H9 (cell line): ENCODE data around the gene NAMPT. TPM values are rescaled to one million over a fixed set of nuclear protein-coding genes. Genes with fewer than 3 reads are reported as not detected.
"Not testable (repeated sequence)": the region's sequence is repeated elsewhere in the genome, so short reads cannot be mapped to it uniquely, and the experiment has no call there.

Experiments used
- DNase-seq: peaks from one replicate; pipeline ENCODE4 v3.0.0-alpha.2; 2017
- H2AFZ ChIP-seq: one replicate; pipeline ENCODE4 v1.6.1; 2013; ENCODE audit warnings: mild to moderate bottlenecking, low read length, control low read depth, moderate library complexity
- H2AK5ac ChIP-seq: 2 replicates; pipeline ENCODE4 v1.6.1; 2013; ENCODE audit warnings: low read length, control low read depth, mixed read lengths; ENCODE audit not compliant: insufficient read length
- H2BK120ac ChIP-seq: one replicate; pipeline ENCODE4 v1.6.1; 2013; ENCODE audit warnings: low read depth, mild to moderate bottlenecking, low read length, control low read depth, inconsistent platforms; ENCODE audit not compliant: poor library complexity, severe bottlenecking
- H2BK12ac ChIP-seq: 2 replicates; pipeline ENCODE4 v1.6.1; 2013; ENCODE audit warnings: low read length, control low read depth, mixed read lengths, low read depth; ENCODE audit not compliant: insufficient read length
- H2BK15ac ChIP-seq: 2 replicates; pipeline ENCODE4 v1.6.1; 2013; ENCODE audit warnings: low read depth, low read length, control low read depth
- H2BK20ac ChIP-seq: one replicate; pipeline ENCODE4 v1.6.1; 2013; ENCODE audit warnings: low read depth, mild to moderate bottlenecking, low read length, control low read depth, inconsistent platforms; ENCODE audit not compliant: poor library complexity, severe bottlenecking
- H2BK5ac ChIP-seq: 2 replicates; pipeline ENCODE4 v1.6.1; 2013; ENCODE audit warnings: low read length, control low read depth, mixed read lengths; ENCODE audit not compliant: insufficient read length
- H3K14ac ChIP-seq: 2 replicates; pipeline ENCODE4 v1.6.1; 2013; ENCODE audit warnings: low read length, control low read depth; ENCODE audit not compliant: insufficient read depth
- H3K18ac ChIP-seq: 2 replicates; pipeline ENCODE4 v1.6.1; 2013; ENCODE audit warnings: low read depth, mild to moderate bottlenecking, mixed read lengths, low read length, control low read depth; ENCODE audit not compliant: insufficient read length
- H3K23ac ChIP-seq: 2 replicates; pipeline ENCODE4 v1.6.1; 2013; ENCODE audit warnings: low read length, control low read depth, mixed read lengths, low read depth; ENCODE audit not compliant: insufficient read length
- H3K23me2 ChIP-seq: 2 replicates; pipeline ENCODE4 v1.6.1; 2013; ENCODE audit warnings: low read depth, mild to moderate bottlenecking, mixed read lengths, low read length, control low read depth; ENCODE audit not compliant: insufficient read length, poor library complexity, severe bottlenecking
- H3K27ac ChIP-seq: 2 replicates; pipeline ENCODE4 v1.5.1; 2013; ENCODE audit warnings: low read length, control low read depth, mixed read lengths, low read depth; ENCODE audit not compliant: insufficient read length
- H3K27me3 ChIP-seq: 2 replicates; pipeline ENCODE4 v1.6.1; 2013; ENCODE audit warnings: low read length, control low read depth, inconsistent platforms; ENCODE audit not compliant: insufficient read depth
- H3K4ac ChIP-seq: 2 replicates; pipeline ENCODE4 v1.6.1; 2013; ENCODE audit warnings: low read depth, mild to moderate bottlenecking, control low read depth, inconsistent platforms, low read length, moderate library complexity
- H3K4me1 ChIP-seq: 2 replicates; pipeline ENCODE4 v1.6.1; 2013; ENCODE audit warnings: low read length, control low read depth, inconsistent platforms; ENCODE audit not compliant: insufficient read depth
- H3K4me2 ChIP-seq: 2 replicates; pipeline ENCODE4 v1.6.1; 2013; ENCODE audit warnings: low read length, control low read depth, mixed read lengths; ENCODE audit not compliant: insufficient read length, insufficient read depth
- H3K56ac ChIP-seq: 2 replicates; pipeline ENCODE4 v1.6.1; 2013; ENCODE audit warnings: low read depth, mild to moderate bottlenecking, mixed read lengths, low read length, control low read depth; ENCODE audit not compliant: insufficient read length
- H3K79me1 ChIP-seq: 2 replicates; pipeline ENCODE4 v1.6.1; 2013; ENCODE audit warnings: low read depth, mild to moderate bottlenecking, moderate library complexity, low read length, control low read depth, inconsistent platforms; ENCODE audit not compliant: insufficient read depth, poor library complexity, severe bottlenecking
- H3K79me2 ChIP-seq: 2 replicates; pipeline ENCODE4 v1.6.1; 2013; ENCODE audit warnings: low read length, control low read depth, inconsistent platforms; ENCODE audit not compliant: insufficient read depth
- H3K9ac ChIP-seq: 2 replicates; pipeline ENCODE4 v1.6.1; 2013; ENCODE audit warnings: low read length, control low read depth, mixed read lengths; ENCODE audit not compliant: insufficient read length; ENCODE audit errors: extremely low read depth
- H3K9me3 ChIP-seq: one replicate; pipeline ENCODE4 v1.6.1; 2013; ENCODE audit warnings: low read depth, low read length, inconsistent platforms; ENCODE audit not compliant: control insufficient read depth
- H3T11ph ChIP-seq: one replicate; pipeline ENCODE4 v1.6.1; 2013; ENCODE audit warnings: mild to moderate bottlenecking, low read length, control low read depth, inconsistent platforms
- H4K20me1 ChIP-seq: one replicate; pipeline ENCODE4 v1.6.1; 2013; ENCODE audit not compliant: control insufficient read depth, insufficient read length, insufficient read depth
- H4K5ac ChIP-seq: 2 replicates; pipeline ENCODE4 v1.6.1; 2013; ENCODE audit warnings: low read depth, mild to moderate bottlenecking, mixed read lengths, low read length, control low read depth; ENCODE audit not compliant: insufficient read length
- H4K8ac ChIP-seq: replicated peaks from 2 replicates; pipeline ENCODE4 v1.6.1; 2013; ENCODE audit warnings: low read length, control low read depth, mixed read lengths, low read depth; ENCODE audit not compliant: insufficient read length
- H4K91ac ChIP-seq: 2 replicates; pipeline ENCODE4 v1.6.1; 2013; ENCODE audit warnings: low read depth, mild to moderate bottlenecking, moderate library complexity, mixed read lengths, low read length, control low read depth; ENCODE audit not compliant: insufficient read length
- H3K27ac Mint-ChIP-seq, 3 experiments: 2 replicates in 2 of 3; 3 replicates in 1 of 3; pipeline ENCODE4 v1.8.0; 2020 to 2021; ENCODE audit warnings: mixed read lengths in 3 of 3, mild to moderate bottlenecking in 1 of 3, moderate library complexity in 1 of 3
- H3K27me3 Mint-ChIP-seq: 2 replicates; pipeline ENCODE4 v1.8.0; 2021; ENCODE audit warnings: low read depth, mild to moderate bottlenecking, moderate library complexity, mixed read lengths
- H3K36me3 Mint-ChIP-seq, 3 experiments: 2 replicates in 2 of 3; 3 replicates in 1 of 3; pipeline ENCODE4 v1.8.0; 2020 to 2021; ENCODE audit warnings: low read depth in 3 of 3, mixed read lengths in 3 of 3; ENCODE audit not compliant: insufficient read depth in 1 of 3
- H3K4me1 Mint-ChIP-seq, 2 experiments: 2 replicates each; pipeline ENCODE4 v1.8.0; 2020; ENCODE audit warnings: mixed read lengths in 2 of 2
- H3K4me3 Mint-ChIP-seq, 2 experiments: 2 replicates in 1 of 2; 3 replicates in 1 of 2; pipeline ENCODE4 v1.8.0; 2020 to 2021; ENCODE audit warnings: mild to moderate bottlenecking in 2 of 2, mixed read lengths in 2 of 2, moderate library complexity in 1 of 2
- H3K9me3 Mint-ChIP-seq, 2 experiments: 2 replicates in 1 of 2; 3 replicates in 1 of 2; pipeline ENCODE4 v1.8.0; 2020; ENCODE audit warnings: mild to moderate bottlenecking in 2 of 2, mixed read lengths in 2 of 2, moderate library complexity in 1 of 2
- CTCF ChIP-seq: fragments of 200-600 bp; sonication (generic); conservative IDR thresholded peaks from 3 replicates; pipeline ENCODE4 v1.8.0; 2021; ENCODE audit warnings: antibody characterized with exemption, mild to moderate bottlenecking
- WGBS: extraction: QIAGEN DNeasy Blood & Tissue Kit; methylation state at CpG from one replicate; pipeline ENCODE4 v1.1.7; 2013; ENCODE audit warnings: missing lambda C conversion rate, low lambda C conversion rate, mixed read lengths; ENCODE audit not compliant: insufficient read length; ENCODE audit errors: extremely low coverage; 5-methylcytosine and 5-hydroxymethylcytosine counted together
- total RNA-seq: library from RNA; stranded (reverse); gene quantifications from 2 replicates; pipeline ENCODE4 v1.2.1, GENCODE V29; 2021

The NAMPT gene
- total RNA-seq, 1 experiment from 2014 or later = 83.5 TPM

DNA sequence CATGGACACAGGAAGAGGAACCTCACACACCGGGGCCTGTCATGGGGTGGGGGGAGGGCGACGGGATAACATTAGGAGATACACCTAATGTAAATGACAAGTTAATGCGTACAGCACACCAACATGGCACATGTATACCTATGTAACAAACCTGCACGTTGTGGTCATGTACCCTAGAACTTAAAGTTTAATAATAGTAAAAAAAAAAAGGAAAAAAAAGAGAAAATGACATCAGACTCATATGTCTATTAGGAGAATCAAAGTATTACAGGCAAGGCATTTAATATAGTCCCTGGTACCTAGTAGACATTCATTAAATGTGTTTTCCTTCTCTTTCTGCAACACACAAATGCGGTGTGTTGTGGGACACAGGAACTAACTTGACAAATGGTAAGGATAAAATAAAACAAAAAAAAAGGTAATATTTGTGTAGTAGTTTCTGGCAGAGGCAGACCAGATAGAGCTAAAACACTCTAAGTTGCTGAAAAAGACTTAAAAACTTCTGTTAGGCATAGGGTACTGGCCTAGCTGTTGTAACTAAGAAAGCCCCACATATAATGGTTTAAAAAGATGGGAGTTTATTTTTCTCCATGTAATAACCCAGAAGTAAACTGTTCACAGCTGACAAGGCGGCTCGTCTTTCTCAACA is 68.8 kb downstream of the NAMPT start:
- Histone ChIP-seq H3K23me2 (no peaks in the 10 kb centered on the region), H3T11ph (no peak overlapping the region), H3K23ac (no peak overlapping the region), H2BK5ac (no peak overlapping the region), H3K9ac (no peak overlapping the region), H3K4ac (no peak overlapping the region), H3K4me1 (no peaks in the 10 kb centered on the region), H4K5ac (no peak overlapping the region), H3K79me2 (no peaks in the 10 kb centered on the region), H2AK5ac (no peak overlapping the region), H2BK120ac (no peak overlapping the region), H3K56ac (no peak overlapping the region), H2AFZ (no peak overlapping the region), H2BK15ac (no peak overlapping the region), H3K79me1 (no peaks in the 10 kb centered on the region), H3K27ac (no peak overlapping the region), H4K91ac (no peak overlapping the region), H3K9me3 (no peaks in the 10 kb centered on the region), H4K20me1 (no peaks in the 10 kb centered on the region), H2BK20ac (no peak overlapping the region), H4K8ac (no peak overlapping the region), H2BK12ac (no peak overlapping the region), H3K18ac (no peak overlapping the region), H3K4me2 (no peak overlapping the region), H3K27me3 (no peaks in the 10 kb centered on the region), H3K14ac (no peak overlapping the region)
- no peak overlapping the region for H3K4me3 Mint-ChIP-seq
- no peaks in the 10 kb centered on the region for H3K4me1 Mint-ChIP-seq
- no peaks in the 10 kb centered on the region; a peak in 1 of 5 replicates for H3K9me3 Mint-ChIP-seq
- no peaks in the 10 kb centered on the region for H3K36me3 Mint-ChIP-seq
- WGBS = no CpG with 5 or more reads among the region's 8 CpGs
- DNase-seq = no peak
- no peak overlapping the region for H3K27ac Mint-ChIP-seq
- TF ChIP-seq CTCF = no peak
- peaks cover 2% of the 10 kb centered on the region; the same call in 1 of the 2 replicates for H3K27me3 Mint-ChIP-seq

GRCh38 chr7:106208944-106209343 is 75.8 kb downstream of the NAMPT start:
- not testable (repeated sequence) for H3K23me2 ChIP-seq, H2BK12ac ChIP-seq, H3K56ac ChIP-seq, H3K27me3 Mint-ChIP-seq, H3K79me1 ChIP-seq, H2AK5ac ChIP-seq, H3K4me1 ChIP-seq, H2BK20ac ChIP-seq, H3K4ac ChIP-seq, DNase-seq, H4K20me1 ChIP-seq, H4K91ac ChIP-seq, H3K27me3 ChIP-seq, H3K4me2 ChIP-seq, H4K8ac ChIP-seq, H2BK120ac ChIP-seq, H2BK15ac ChIP-seq, H3K27ac ChIP-seq, H2BK5ac ChIP-seq, H3K9me3 ChIP-seq, H3K9ac ChIP-seq, H4K5ac ChIP-seq, H3K23ac ChIP-seq, H3K79me2 ChIP-seq, H3T11ph ChIP-seq, H3K27ac Mint-ChIP-seq, H3K4me3 Mint-ChIP-seq, H3K4me1 Mint-ChIP-seq, H3K14ac ChIP-seq, H2AFZ ChIP-seq, H3K18ac ChIP-seq
- WGBS = no CpG with 5 or more reads among the region's 7 CpGs
- peaks cover 29 to 32% of the 10 kb centered on the region in 2 experiments for H3K9me3 Mint-ChIP-seq
- H3K36me3 Mint-ChIP-seq = peaks cover 11 to 26% (median 17%) of the 10 kb centered on the region in 3 experiments; a peak in 6 of 7 replicates
